ENCODE results near the gene DHRS11. TPM values are rescaled to one million over a fixed set of nuclear protein-coding genes. Genes with fewer than 3 reads are reported as not detected.

Gene DHRS11
- total RNA-seq, 1 experiment from 2014 or later: 12.1 TPM

- DNase-seq (ENCODE audit: low read depth): no peak
Observed at GRCh38 chr17:36650096-36650775, 58.6 kb downstream of the DHRS11 start.

Other genes starting within 250 kb of the DHRS11 start
- gene TBC1D3H, start 203.4 kb upstream of the DHRS11 start, total RNA-seq (2014; rRNA removed; shearing (Covaris generic)): not detected in 2 replicates
- 51.7 and 55.4 TPM in 2 replicates for gene ZNHIT3, start 105.2 kb upstream of the DHRS11 start, total RNA-seq (2014; rRNA removed; shearing (Covaris generic))
- gene MYO19, start 57.0 kb upstream of the DHRS11 start, total RNA-seq (2014; rRNA removed; shearing (Covaris generic)): 120 and 130 TPM in 2 replicates
- gene PIGW, start 56.9 kb upstream of the DHRS11 start, total RNA-seq (2014; rRNA removed; shearing (Covaris generic)): 13.9 and 27.9 TPM in 2 replicates
- gene GGNBP2, start 47.0 kb upstream of the DHRS11 start, total RNA-seq (2014; rRNA removed; shearing (Covaris generic)): 54.1 and 58.6 TPM in 2 replicates
- gene MRM1, start 9.7 kb downstream of the DHRS11 start, total RNA-seq (2014; rRNA removed; shearing (Covaris generic)): 19.6 and 25.2 TPM in 2 replicates

Measured in HT1080 (cell line).